ENCODE data around the gene EGFL7. TPM values are rescaled to one million over a fixed set of nuclear protein-coding genes. Genes with fewer than 3 reads are reported as not detected.

EGFL7 gene
- total RNA-seq, 1 experiment from 2014 or later: 87.3 TPM

- no peaks in the 10 kb centered on the region; the same call in 1 of the 2 replicates for H3K36me3 ChIP-seq (replicated peaks; ENCODE audit: control insufficient read depth, insufficient read depth, low read length)
- DNase-seq: no peak
These were observed 14.4 kb downstream of the EGFL7 start for GRCh38 chr9:136676920-136677686.

GRCh38 chr9:136678034-136678433 lies 15.3 kb downstream of the EGFL7 start:
- no peak for DNase-seq
- Histone ChIP-seq H3K27me3 (ENCODE audit: control insufficient read depth, insufficient read depth, low read length) (no peaks in the 10 kb centered on the region), H3K4me3 (ENCODE audit: insufficient read depth, low read depth, low read length) (no peak overlapping the region), H3K36me3 (replicated peaks; ENCODE audit: control insufficient read depth, insufficient read depth, low read length) (no peaks in the 10 kb centered on the region; the same call in 1 of the 2 replicates)

More at GRCh38 chr9:136676920-136677686, 14.4 kb downstream of the EGFL7 start:
- H3K4me3 ChIP-seq (ENCODE audit: insufficient read depth, low read depth, low read length): no peak overlapping the region
- no peaks in the 10 kb centered on the region for H3K27me3 ChIP-seq (ENCODE audit: control insufficient read depth, insufficient read depth, low read length)

GRCh38 chr9:136678624-136679023 lies 15.9 kb downstream of the EGFL7 start:
- no peak for DNase-seq
- Histone ChIP-seq H3K27me3 (ENCODE audit: control insufficient read depth, insufficient read depth, low read length) (no peaks in the 10 kb centered on the region), H3K4me3 (ENCODE audit: insufficient read depth, low read depth, low read length) (no peak overlapping the region), H3K36me3 (replicated peaks; ENCODE audit: control insufficient read depth, insufficient read depth, low read length) (no peaks in the 10 kb centered on the region; the same call in 1 of the 2 replicates)

- Histone ChIP-seq H3K4me3 (ENCODE audit: insufficient read depth, low read depth, low read length) (no peak overlapping the region), H3K36me3 (replicated peaks; ENCODE audit: control insufficient read depth, insufficient read depth, low read length) (no peaks in the 10 kb centered on the region; the same call in 1 of the 2 replicates), H3K27me3 (ENCODE audit: control insufficient read depth, insufficient read depth, low read length) (no peaks in the 10 kb centered on the region)
- DNase-seq: peak; percentile 74
These were observed 16.8 kb downstream of the EGFL7 start for GRCh38 chr9:136679431-136679941.

GRCh38 chr9:136681029-136681428 lies 18.3 kb downstream of the EGFL7 start:
- Histone ChIP-seq H3K27me3 (ENCODE audit: control insufficient read depth, insufficient read depth, low read length) (no peaks in the 10 kb centered on the region), H3K36me3 (replicated peaks; ENCODE audit: control insufficient read depth, insufficient read depth, low read length) (no peaks in the 10 kb centered on the region; the same call in 1 of the 2 replicates), H3K4me3 (ENCODE audit: insufficient read depth, low read depth, low read length) (no peak overlapping the region)
- no peak for DNase-seq

GRCh38 chr9:136681945-136682699 lies 19.4 kb downstream of the EGFL7 start:
- Histone ChIP-seq H3K27me3 (ENCODE audit: control insufficient read depth, insufficient read depth, low read length) (no peaks in the 10 kb centered on the region; the same call in 1 of the 2 replicates), H3K4me3 (ENCODE audit: insufficient read depth, low read depth, low read length) (no peak overlapping the region)
- DNase-seq: peak; percentile 79

GRCh38 chr9:136682710-136683109 lies 20.0 kb downstream of the EGFL7 start:
- Histone ChIP-seq H3K4me3 (ENCODE audit: insufficient read depth, low read depth, low read length) (no peak overlapping the region), H3K36me3 (replicated peaks; ENCODE audit: control insufficient read depth, insufficient read depth, low read length) (no peaks in the 10 kb centered on the region; the same call in 1 of the 2 replicates), H3K27me3 (ENCODE audit: control insufficient read depth, insufficient read depth, low read length) (no peaks in the 10 kb centered on the region; the same call in 1 of the 2 replicates)
- peak; percentile 65 for DNase-seq

More at GRCh38 chr9:136681945-136682699, 19.4 kb downstream of the EGFL7 start:
- H3K36me3 ChIP-seq (replicated peaks; ENCODE audit: control insufficient read depth, insufficient read depth, low read length): no peaks in the 10 kb centered on the region; the same call in 1 of the 2 replicates

GRCh38 chr9:136683173-136683745 lies 20.5 kb downstream of the EGFL7 start:
- Histone ChIP-seq H3K4me3 (ENCODE audit: insufficient read depth, low read depth, low read length) (no peak overlapping the region), H3K27me3 (ENCODE audit: control insufficient read depth, insufficient read depth, low read length) (no peaks in the 10 kb centered on the region; the same call in 1 of the 2 replicates), H3K36me3 (replicated peaks; ENCODE audit: control insufficient read depth, insufficient read depth, low read length) (no peaks in the 10 kb centered on the region; the same call in 1 of the 2 replicates)
- no peak for DNase-seq

GRCh38 chr9:136683755-136684154 lies 21.0 kb downstream of the EGFL7 start:
- DNase-seq: no peak
- H3K36me3 ChIP-seq (replicated peaks; ENCODE audit: control insufficient read depth, insufficient read depth, low read length): no peaks in the 10 kb centered on the region; the same call in 1 of the 2 replicates
- no peaks in the 10 kb centered on the region; the same call in 1 of the 2 replicates for H3K27me3 ChIP-seq (ENCODE audit: control insufficient read depth, insufficient read depth, low read length)
- H3K4me3 ChIP-seq (ENCODE audit: insufficient read depth, low read depth, low read length): no peak overlapping the region

- no peak for DNase-seq
- no peak overlapping the region for H3K4me3 ChIP-seq (ENCODE audit: insufficient read depth, low read depth, low read length)
- no peaks in the 10 kb centered on the region; the same call in 1 of the 2 replicates for H3K36me3 ChIP-seq (replicated peaks; ENCODE audit: control insufficient read depth, insufficient read depth, low read length)
- H3K27me3 ChIP-seq (ENCODE audit: control insufficient read depth, insufficient read depth, low read length): no peaks in the 10 kb centered on the region; the same call in 1 of the 2 replicates
These were observed 21.6 kb downstream of the EGFL7 start for GRCh38 chr9:136684339-136684738.

- Histone ChIP-seq H3K36me3 (replicated peaks; ENCODE audit: control insufficient read depth, insufficient read depth, low read length) (no peaks in the 10 kb centered on the region; the same call in 1 of the 2 replicates), H3K4me3 (ENCODE audit: insufficient read depth, low read depth, low read length) (no peak overlapping the region), H3K27me3 (ENCODE audit: control insufficient read depth, insufficient read depth, low read length) (no peaks in the 10 kb centered on the region; the same call in 1 of the 2 replicates)
- no peak for DNase-seq
These were observed 22.1 kb downstream of the EGFL7 start for GRCh38 chr9:136684799-136685198.

GRCh38 chr9:136685216-136685615 lies 22.5 kb downstream of the EGFL7 start:
- Histone ChIP-seq H3K27me3 (ENCODE audit: control insufficient read depth, insufficient read depth, low read length) (no peaks in the 10 kb centered on the region; the same call in 1 of the 2 replicates), H3K36me3 (replicated peaks; ENCODE audit: control insufficient read depth, insufficient read depth, low read length) (no peaks in the 10 kb centered on the region; the same call in 1 of the 2 replicates), H3K4me3 (ENCODE audit: insufficient read depth, low read depth, low read length) (no peak overlapping the region)
- no peak for DNase-seq

- H3K36me3 ChIP-seq (replicated peaks; ENCODE audit: control insufficient read depth, insufficient read depth, low read length): no peaks in the 10 kb centered on the region; the same call in 1 of the 2 replicates
- no peak for DNase-seq
- no peaks in the 10 kb centered on the region; the same call in 1 of the 2 replicates for H3K27me3 ChIP-seq (ENCODE audit: control insufficient read depth, insufficient read depth, low read length)
- H3K4me3 ChIP-seq (ENCODE audit: insufficient read depth, low read depth, low read length): peak overlapping the region; percentile 91
These were observed 23.2 kb downstream of the EGFL7 start for GRCh38 chr9:136685790-136686533.

- H3K36me3 ChIP-seq (replicated peaks; ENCODE audit: control insufficient read depth, insufficient read depth, low read length): no peaks in the 10 kb centered on the region; the same call in 1 of the 2 replicates
- H3K27me3 ChIP-seq (ENCODE audit: control insufficient read depth, insufficient read depth, low read length): no peaks in the 10 kb centered on the region; the same call in 1 of the 2 replicates
- no peak for DNase-seq
- H3K4me3 ChIP-seq (ENCODE audit: insufficient read depth, low read depth, low read length): peak overlapping the region; percentile 91
These were observed 23.7 kb downstream of the EGFL7 start for GRCh38 chr9:136686534-136686793.

Measured in H7 (cell line).